ENCODE data around the gene PSAPL1. TPM values are rescaled to one million over a fixed set of nuclear protein-coding genes. Genes with fewer than 3 reads are reported as not detected.

PSAPL1 gene
- total RNA-seq (2021; ENCODE audit: unreplicated experiment) = 0.05 TPM
- 0.08 TPM in 1 of 2 replicates, not detected in the other for polyA plus RNA-seq (2012)
- not detected for Bru-seq, nascent RNA
- BruChase-seq, experiment 1, labeled RNA remaining after a 6-hour chase = percentile 12 among the genes with signal in this experiment
- BruChase-seq, experiment 2, labeled RNA remaining after a 2-hour chase = percentile 11 among the genes with signal in this experiment
- long read RNA-seq = 0 reads

- Histone ChIP-seq H3K4me3 (replicated peaks in 1 of 2; ENCODE audit: low read depth in 1 of 2, low read length in 2 of 2) (no peak within 1 kb of the TSS), H3K4me2 (ENCODE audit: low read length) (peak within 1 kb of the TSS; percentile 67), H3K9me2 (ENCODE audit: insufficient read depth) (no peaks in the 10 kb centered on the region), H3K9me3 (ENCODE audit: control insufficient read depth in 1 of 2, insufficient read depth in 1 of 2, low read depth in 1 of 2, low read length in 2 of 2) (no peaks in the 10 kb centered on the region), H4K20me1 (ENCODE audit: insufficient read depth) (no peaks in the 10 kb centered on the region), H3K27ac (ENCODE audit: low read depth, low read length) (no peak within 1 kb of the TSS; the same call in 1 of the 2 replicates), H2AFZ (ENCODE audit: low read depth, low read length, poor library complexity, severe bottlenecking) (no peak within 1 kb of the TSS), H3K36me3 (ENCODE audit: control insufficient read depth in 1 of 2, insufficient read depth in 2 of 2, low read length in 2 of 2) (no peaks in the 10 kb centered on the region), H3K9ac (ENCODE audit: low read length) (peak within 1 kb of the TSS; percentile 34; the same call in 1 of the 2 replicates), H3K4me1 (ENCODE audit: control insufficient read depth in 1 of 2, insufficient read depth in 2 of 2, low read length in 2 of 2) (peaks cover 31 to 41% of the 10 kb centered on the region in 2 experiments), H3K27me3 (ENCODE audit: insufficient read depth, low read length) (no peaks in the 10 kb centered on the region), H3K79me2 (ENCODE audit: insufficient read depth, low read length) (no peaks in the 10 kb centered on the region)
- DNase-seq (ENCODE audit: low read depth, low spot score) (peak; percentile 16), ATAC-seq (peak; percentile 95)
- intact Hi-C loops (cut with micrococcal nuclease) = no loop called here
- no TSS peak for BruUV-seq (replicated peaks)
- ChIA-PET CTCF (no interaction called here), POLR2A (no interaction called here), RAD21 (ENCODE audit: low non-redundant PET in 1 of 2, low total read pairs in 2 of 2, uncharacterized antibody in 2 of 2, unreplicated experiment in 2 of 2) (no interaction called here)
- TF ChIP-seq CBX3 (IDR thresholded peaks at IDR 0.05; ENCODE audit: low read depth) (no peak), SRF (IDR thresholded peaks at IDR 0.05; ENCODE audit: low read depth) (no peak), ATF3 (IDR thresholded peaks at IDR 0.05) (no peak), ELF1 (IDR thresholded peaks at IDR 0.05; ENCODE audit: borderline replicate concordance, low read depth) (no peak), EZH2 (IDR thresholded peaks at IDR 0.05) (no peak), FOSL1 (IDR thresholded peaks at IDR 0.05; ENCODE audit: low read depth) (no peak), POLR2A (IDR thresholded peaks at IDR 0.05; ENCODE audit: borderline replicate concordance, extremely low read depth, insufficient read depth, insufficient read length) (no peak), EGR1 (IDR thresholded peaks at IDR 0.05; ENCODE audit: low read depth) (no peak), ZNF274 (IDR thresholded peaks at IDR 0.05; ENCODE audit: low read depth, low read length) (no peak), JUND (IDR thresholded peaks at IDR 0.05) (no peak), CEBPB (IDR thresholded peaks at IDR 0.05; ENCODE audit: low read depth) (no peak), MAX (IDR thresholded peaks at IDR 0.05) (no peak), TCF7L2 (IDR thresholded peaks at IDR 0.05; ENCODE audit: borderline replicate concordance, extremely low read depth, insufficient read depth, insufficient read length) (no peak), SP1 (IDR thresholded peaks at IDR 0.05; ENCODE audit: low read depth) (no peak), ZBTB33 (IDR thresholded peaks at IDR 0.05; ENCODE audit: extremely low read depth, insufficient replicate concordance, low read length) (no peak), ZFX (IDR thresholded peaks at IDR 0.05) (no peak), EZH2phosphoT487 (IDR thresholded peaks at IDR 0.05; ENCODE audit: borderline replicate concordance) (no peak)
These were observed at the start of gene PSAPL1 for GRCh38 chr4:7434766-7435150. Gene PSAPL1, minus strand, starts transcription at chr4:7434930. Its CDS starts 51 bp downstream, at chr4:7434879.
